GM12874 (cell line): ENCODE data around the gene TRPT1.

Source experiments
- CTCF ChIP-seq: IDR thresholded peaks from 2 replicates; pipeline ENCODE4 v1.5.1; 2011; ENCODE audit warnings: low read depth, mild to moderate bottlenecking, control low read depth, low read length, moderate library complexity; ENCODE audit not compliant: insufficient read depth

The TRPT1 gene

GRCh38 chr11:64233913-64234586 lies 8.1 kb upstream of the TRPT1 start, which contains the start of gene VEGFB:
VEGFB (plus strand) TSS chr11:64234584; CDS start chr11:64234834, 250 bp downstream.
- TF ChIP-seq CTCF, result no peak

- TF ChIP-seq CTCF, result no peak
These were observed 7.0 kb upstream of the TRPT1 start for GRCh38 chr11:64232967-64233315.

- TF ChIP-seq CTCF, result no peak
These were observed 6.4 kb upstream of the TRPT1 start for GRCh38 chr11:64232182-64232966.

- TF ChIP-seq CTCF, result no peak
These were observed 5.6 kb upstream of the TRPT1 start for GRCh38 chr11:64231546-64231945.

GRCh38 chr11:64230985-64231365 lies 5.0 kb upstream of the TRPT1 start:
- no peak for TF ChIP-seq CTCF

- TF ChIP-seq CTCF, result no peak
These were observed 4.4 kb upstream of the TRPT1 start, which contains the start of gene DNAJC4 for GRCh38 chr11:64230171-64230984. DNAJC4 (plus strand) TSS chr11:64230548; CDS start chr11:64230855, 307 bp downstream.

- TF ChIP-seq CTCF, result no peak
These were observed 3.8 kb upstream of the TRPT1 start for GRCh38 chr11:64229744-64230170.
